GM19455 (cell line): ENCODE measurements around the gene TICAM1.

Experiments used
- ATAC-seq: cut with Tn5 transposase; IDR thresholded peaks from one replicate; pipeline ENCODE4 v1.9.1; 2021; ENCODE audit not compliant: unreplicated experiment

Gene TICAM1

DNA sequence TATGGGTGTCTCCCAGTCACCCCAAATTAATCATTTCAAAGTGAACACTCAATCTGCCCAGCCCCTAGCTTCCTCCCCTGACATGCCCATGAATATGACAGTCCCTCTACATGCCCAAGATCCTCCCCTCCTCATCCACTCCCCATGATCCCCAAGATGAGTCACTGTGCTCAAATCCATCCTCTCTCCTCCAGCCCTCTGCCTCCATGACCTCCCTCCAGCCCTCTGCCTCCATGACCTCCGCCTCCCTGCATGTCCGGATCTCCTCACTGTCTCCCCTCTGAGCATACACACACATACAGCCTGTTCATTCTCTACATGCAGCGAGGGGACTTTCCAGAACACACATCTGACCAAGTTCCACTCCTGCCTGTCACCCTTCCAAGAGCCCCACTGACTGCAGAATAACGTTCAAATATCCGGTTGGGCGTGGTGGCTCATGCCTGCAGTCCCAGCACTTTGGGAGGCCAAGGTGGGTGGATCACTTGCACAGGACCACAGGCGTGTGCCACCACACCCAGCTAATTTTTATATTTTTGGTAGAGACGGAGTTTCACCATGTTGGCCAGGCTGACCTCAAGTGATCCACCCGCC, 58.4 kb downstream of the TICAM1 start:
- ATAC-seq: no peak

DNA sequence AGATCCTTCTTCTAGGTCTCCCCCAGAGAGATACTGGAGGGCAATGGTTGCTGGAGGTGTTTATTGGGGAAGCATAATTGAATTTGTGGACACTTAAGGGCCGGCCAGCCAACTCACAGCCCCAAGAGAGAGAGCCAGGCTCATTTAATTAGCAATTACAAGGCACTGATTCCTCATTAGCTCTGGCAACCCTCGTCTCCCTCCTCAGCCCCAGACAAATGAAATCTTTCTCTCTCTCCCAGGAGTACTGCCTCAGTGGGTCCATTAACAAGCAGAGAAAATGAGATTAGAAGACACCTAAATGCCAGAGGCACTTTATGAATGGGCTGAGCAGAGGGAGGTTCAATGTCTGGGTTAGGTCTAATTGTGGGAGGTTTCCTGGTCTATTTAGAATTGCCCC, 58.9 kb downstream of the TICAM1 start:
- ATAC-seq: no peak

DNA sequence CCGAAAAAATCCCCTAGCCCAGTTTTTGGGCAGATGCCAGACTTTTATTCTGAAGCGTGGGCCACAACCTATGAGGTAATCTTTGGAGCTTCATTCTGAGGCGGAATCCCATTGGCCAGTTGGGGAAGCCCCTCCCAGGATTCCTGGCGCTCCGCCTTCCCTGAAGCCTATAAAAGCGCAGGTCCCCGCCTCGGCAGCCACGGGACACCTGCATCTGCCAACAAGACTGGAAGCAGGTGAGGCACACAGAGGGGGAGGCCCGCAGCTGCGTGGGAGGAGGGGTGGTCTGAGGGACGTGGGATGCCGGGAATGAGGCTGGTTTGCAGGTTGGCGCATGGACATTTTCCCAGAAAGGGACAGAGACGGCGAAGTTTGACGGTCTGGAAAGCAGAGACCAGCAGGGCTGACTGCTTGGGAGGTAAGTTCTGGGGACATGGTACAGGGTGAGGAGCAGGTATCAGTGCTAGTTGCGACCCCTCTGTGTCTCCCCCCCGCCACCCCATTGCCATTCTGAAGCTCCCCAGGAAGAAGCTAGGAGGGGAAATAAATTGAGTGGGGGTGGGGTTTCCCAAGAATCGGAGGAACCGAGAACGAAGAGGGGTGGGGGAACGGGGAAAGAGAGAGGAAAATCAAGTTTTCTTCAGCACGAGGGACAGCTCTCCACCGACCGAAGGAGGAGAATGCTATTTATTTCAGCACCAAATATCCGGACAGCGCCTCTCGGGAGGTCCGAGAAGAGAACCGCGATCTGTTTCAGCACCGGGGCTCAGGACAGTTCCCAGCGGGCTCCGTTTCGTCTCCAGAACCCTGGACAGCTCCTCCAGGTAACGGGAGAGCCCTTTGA, 62.4 kb downstream of the TICAM1 start:
- ATAC-seq: no peak
